T1000 (cell line): Measurements from ENCODE around the gene KRTAP10-12.

ENCODE experiments used
- DNase-seq: peaks from one replicate; lab custom pipeline; 2025; ENCODE audit warnings: mixed read lengths; lab: John Stamatoyannopoulos, UW

KRTAP10-12 gene

DNA sequence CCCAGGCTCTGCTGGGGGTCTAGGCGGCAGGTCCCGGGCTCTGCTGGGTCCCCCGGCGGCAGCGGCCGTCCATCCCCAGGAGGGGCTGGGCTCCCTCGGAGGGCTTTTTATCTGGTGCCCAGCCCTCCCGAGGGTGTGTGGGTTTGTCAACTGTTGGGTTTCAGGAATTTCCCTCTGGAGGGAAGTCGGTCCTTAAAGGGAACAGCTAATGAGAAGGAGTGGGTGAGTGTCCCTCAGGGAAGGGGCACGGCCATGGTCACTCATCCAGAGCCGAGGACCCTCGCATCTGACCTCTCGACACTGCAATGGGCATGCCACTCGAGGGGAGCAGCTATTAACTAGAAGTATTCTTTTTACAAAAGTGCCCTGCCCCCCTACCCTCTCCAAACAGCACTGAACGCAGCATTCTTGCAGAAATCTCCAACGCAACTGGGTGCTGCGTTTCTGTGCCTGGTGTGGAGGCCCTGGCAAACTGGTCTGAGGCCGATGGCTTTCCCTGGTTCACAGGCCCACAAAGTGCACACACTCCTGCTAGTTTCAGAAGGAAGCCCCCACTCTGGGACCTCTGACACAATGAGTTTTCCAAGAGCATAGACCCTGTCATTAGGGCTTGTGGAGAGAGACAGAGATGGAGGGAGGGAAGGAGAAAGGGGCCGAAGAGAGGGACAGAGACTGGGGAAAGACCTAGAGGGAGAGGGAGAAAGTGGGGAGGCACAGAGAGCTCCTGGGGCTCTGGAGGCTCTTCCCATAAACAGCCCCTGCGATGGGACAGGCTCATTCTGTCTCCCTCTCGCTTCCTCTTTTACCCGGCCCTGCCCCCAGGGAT, 15.4 kb downstream of the KRTAP10-12 start:
- DNase-seq, result no peak

DNA sequence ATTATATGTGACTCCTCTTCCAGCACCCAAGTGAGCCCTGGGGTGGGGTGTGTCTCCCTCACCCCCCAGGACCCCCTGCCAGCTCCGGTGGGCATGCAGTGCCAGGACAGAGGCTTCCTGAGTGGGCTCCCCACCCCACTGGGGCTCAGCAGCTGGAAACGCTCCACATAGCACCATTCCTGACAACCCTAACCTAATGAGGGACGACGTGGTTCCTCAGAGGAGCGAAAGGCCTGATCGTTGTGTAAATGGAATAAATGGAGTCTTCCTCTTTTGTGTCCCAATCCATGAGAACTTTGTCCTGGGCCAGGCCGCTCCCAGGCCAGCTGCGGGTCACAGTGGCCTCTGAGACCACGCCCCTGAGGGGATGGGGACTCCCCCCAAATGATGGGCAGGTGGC, 16.2 kb downstream of the KRTAP10-12 start:
- no peak for DNase-seq

DNA sequence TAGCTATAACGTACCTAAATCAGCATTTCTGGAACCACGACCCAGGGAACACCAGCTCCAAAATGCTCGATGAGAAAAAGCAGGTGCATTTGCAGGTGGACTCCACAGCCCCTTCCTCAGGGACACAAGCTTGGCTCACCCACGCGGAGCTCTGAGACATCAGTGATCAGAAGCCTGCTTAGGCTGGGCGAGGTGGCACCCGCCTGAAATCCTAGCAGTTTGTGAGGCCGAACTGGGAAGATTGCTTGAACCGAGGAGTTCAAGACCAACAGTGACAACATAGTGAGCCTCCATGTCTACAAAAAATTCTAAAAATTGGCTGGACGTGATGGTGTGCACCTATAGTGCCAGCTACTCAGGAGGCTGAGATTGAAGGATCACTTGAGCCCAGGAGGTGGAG, 16.9 kb downstream of the KRTAP10-12 start:
- DNase-seq, result no peak

DNA sequence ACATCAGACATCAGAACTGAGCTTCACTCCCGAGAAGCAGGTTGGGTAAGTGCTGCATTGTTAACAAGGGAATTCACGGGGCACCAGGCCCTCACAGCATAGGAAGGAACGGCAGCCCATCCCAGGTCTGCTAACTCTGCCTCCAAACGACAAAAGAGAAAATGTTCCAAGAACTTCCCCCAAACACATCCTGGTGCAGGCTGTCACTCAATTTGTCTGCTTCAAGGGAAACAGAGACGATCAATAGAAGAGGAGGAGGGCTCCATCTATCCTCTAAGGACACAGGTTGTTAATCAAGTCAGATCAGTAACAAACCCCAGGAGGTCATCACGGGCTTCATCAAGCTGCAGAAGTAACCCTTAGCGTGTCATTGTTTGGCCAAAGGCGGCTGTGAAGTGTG, 17.9 kb downstream of the KRTAP10-12 start:
- no peak for DNase-seq

DNA sequence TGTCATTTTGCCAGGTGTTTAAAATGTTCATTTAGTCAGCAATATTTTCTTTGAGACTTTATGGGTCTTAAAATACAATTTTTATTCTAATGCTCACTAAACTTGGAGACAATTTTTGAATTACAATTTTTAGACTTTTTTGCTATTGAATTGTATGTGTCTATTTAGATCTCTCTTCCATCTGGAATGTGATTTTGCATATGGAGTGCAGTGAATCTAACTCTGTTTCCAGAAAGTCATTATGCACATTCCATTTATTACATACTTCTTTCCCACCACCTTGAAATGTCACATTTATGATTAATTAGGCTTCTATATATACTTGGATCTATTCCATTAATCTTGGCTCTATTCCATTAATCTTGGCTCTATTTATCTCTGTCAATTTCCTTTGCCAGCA, 20.0 kb downstream of the KRTAP10-12 start:
- no peak for DNase-seq

DNA sequence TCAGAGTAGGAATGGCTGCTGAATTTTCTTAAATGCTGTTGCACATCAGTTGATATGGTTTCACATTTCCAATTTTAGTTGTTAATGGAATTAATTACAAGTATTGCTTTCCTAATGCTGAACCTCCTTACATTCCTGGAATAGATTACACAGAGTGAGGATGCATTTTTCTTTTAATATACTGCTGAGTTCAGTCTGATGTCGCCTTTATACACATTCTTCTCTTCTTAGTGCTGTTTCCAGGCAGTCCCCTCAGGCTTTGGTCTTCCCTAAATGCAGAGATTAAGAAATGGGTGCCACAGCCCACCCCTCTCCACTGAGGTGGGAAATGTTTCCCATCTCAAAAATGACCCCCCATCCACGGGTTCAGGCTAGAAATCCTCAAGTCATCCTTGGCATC, 21.1 kb downstream of the KRTAP10-12 start:
- no peak for DNase-seq

DNA sequence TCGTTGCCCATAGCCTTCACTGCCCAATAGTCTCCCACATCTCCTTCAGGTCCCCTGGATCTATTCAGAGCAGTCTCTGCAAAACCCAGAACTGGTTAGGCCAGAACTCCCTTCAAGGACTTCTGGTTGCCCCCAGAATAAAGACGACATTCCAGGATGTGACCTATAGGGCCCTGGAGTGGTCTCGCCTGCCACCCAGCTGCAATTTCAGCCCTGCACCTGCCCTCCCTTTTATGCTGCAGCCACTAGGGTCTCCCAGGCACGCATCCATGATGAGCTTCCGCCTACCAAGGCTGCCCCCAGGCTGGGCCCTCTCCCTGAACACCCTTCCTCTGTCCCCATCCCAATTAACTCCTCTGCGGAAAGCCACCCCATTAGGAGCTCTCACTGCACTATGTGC, 21.6 kb downstream of the KRTAP10-12 start:
- no peak for DNase-seq

DNA sequence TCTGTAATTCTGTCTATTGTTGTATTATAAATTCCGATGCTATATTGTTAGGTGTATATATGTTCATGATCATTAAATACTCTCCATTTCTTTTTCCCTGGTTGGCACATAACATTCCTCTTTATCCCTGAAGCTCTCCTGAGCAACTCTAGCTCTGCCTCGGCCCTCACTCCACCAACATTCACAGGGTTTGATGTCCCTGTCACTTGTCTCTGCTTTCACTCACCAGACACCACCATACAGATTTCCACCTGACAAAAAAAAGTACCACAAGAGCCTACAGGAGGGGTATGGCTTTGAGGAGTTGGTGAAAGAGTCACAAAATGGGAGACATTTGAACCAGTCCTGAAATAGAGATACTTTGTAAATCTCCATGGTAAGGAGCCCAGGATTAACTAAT, 23.2 kb downstream of the KRTAP10-12 start:
- DNase-seq, result no peak

DNA sequence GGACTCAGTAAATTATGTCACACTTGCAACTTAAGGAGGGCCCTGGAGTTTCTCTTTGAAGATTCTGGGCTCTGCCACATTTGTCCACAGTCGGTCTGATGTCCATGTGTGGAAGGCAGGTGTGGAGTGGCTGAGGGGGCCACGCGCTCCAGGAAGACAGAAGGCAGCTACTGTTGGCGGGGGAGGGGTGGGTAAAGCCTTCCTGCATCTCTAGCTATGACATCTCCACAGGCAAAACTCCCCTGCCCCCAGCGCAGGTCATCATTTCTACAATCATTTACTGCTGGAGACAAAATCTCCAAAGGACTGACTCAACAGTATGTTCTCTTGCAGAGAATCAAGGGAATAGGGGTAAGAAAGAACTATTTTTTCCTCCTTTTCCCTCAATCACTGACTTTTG, 25.8 kb downstream of the KRTAP10-12 start:
- DNase-seq, result no peak

DNA sequence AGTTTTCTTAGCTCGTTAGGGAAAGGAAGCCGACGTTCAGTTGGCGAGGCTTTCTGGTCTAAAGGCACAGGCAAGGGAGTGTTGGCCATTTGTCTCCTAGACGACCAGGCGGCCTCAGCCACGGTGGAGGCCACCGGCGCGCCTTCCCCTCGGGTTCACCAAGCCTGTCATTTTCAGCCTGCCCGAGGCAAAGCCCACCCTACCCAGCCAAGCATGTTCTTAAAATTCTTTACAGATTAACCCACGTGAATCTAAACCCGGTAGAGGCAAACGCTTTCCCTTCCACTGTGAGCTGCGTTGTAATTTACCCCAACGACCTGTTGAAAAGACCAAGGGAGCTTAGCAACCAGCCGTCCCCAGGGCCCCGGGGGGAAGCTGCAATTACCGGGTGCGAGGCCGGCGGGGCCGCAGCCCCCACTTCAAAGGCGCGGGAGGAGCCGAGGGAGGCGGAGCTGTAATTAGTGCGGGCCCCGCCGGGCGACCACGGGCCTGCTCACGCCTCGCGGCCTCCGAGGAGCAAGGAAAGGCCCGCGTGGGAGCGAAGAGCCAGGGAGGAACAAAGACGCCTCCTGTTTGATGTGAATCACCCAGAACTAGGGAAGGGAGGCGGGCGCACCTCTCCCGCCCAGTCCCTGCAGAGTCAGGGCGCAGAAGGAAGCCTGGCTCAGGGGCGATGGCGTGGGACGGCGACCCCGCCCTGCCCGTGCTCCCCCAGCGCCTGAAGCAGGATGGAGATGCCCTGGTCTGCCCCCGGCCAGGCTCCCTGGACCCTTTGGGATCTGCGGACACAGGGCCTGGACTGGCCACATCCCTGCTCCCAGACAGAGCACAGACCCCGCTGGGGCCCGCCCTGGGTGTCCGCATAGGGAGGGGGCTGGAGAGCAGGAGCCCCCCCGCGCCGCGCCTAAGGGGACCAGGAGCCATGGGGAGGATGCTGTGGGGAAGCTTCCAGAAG, 26.5 kb downstream of the KRTAP10-12 start:
- DNase-seq, result no peak

DNA sequence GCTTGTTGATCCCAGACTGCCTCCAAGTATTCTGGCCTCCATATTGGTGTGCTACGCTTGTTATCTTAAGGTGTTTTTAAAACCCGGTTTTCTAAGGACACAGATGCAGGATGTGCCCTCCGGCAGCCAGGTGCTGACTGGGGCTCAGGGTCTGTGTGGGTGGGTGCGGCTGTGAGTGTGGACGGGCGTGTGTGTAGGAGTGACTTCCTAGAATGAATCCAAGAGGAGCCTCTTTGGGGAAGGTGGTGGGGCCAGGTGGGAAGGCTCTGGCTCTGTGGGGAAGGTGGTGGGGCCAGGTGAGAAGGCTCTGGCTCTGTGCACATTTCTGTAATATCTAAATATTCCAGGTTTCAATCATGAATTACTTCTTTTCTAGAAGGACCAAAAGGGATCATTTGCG, 27.2 kb downstream of the KRTAP10-12 start:
- no peak for DNase-seq

DNA sequence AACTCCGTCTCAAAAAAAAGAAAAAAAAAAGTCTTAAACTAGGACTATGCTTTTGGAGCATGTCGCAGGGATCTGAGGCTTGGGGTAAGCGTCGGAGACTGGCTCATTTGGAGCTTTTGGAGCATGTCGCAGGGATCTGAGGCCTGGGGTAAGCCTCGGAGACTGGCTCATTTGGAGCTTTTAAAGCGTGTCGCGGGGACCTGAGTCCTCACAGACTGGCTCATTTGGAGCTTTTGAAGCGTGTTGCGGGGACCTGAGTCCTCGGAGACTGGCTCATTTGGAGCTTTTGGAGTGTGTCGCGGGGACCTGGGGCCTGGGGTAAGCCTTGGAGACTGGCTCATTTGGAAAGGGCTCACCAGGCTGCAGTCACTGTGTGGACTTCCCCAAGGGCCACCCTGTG, 28.0 kb downstream of the KRTAP10-12 start:
- DNase-seq, result no peak

DNA sequence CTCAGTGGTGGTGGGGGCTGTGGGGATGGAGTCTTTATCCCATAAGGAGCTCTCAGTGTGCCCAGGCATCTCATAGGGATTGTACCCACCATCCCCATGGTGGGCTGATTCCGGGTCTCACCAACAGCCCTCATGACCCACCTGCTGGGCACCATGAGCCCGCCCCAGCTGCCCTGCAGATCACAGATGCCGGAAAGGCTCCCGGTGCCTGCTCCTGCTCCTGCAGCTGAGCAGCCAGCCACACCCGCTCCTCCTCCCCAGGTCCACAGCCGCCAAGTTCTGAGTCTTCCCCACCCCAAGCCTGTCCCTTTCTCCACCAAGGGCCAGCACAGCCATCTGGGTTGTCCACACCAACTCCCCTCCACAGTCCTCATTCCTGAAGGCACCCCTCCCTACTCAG, 29.9 kb downstream of the KRTAP10-12 start:
- DNase-seq, result no peak

DNA sequence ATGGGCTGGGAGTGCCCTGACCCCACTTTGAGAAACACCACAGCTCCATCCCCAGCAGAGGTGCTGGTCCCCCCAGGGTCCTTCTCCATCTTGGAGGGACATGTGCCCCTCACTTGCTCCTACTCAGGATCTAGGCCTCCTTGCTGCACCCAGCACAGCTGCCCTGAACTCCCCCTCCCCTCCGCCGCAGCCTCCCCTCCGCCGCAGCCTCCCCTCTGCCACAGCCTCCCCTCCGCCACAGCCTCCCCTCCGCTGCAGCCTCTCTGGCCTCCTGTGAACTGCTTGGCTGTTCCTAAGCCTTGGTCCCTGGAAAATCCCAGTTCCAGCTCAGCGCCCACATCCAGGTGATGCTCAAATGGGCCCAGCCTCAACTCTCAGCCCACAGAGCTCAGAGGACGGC, 30.3 kb downstream of the KRTAP10-12 start:
- no peak for DNase-seq

DNA sequence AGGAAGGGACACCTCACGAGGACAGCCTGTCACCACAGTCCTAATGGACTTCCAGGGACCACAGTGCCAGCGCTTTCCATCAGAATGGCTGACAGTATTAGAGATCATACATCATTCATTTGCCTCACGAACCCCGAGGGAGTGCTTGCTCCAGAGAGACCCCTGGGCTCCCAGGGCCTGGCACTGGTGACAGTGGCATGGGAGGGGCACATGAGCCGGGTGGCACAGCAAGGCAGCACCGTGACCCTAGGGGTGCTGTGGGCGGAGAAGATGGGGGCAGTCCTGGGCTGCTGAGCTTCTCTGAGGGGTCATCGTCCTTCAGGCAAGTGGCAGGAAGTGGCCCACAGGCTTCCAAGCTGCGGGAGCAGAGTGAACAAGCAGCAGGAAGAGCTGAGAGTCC, 30.8 kb downstream of the KRTAP10-12 start:
- no peak for DNase-seq

DNA sequence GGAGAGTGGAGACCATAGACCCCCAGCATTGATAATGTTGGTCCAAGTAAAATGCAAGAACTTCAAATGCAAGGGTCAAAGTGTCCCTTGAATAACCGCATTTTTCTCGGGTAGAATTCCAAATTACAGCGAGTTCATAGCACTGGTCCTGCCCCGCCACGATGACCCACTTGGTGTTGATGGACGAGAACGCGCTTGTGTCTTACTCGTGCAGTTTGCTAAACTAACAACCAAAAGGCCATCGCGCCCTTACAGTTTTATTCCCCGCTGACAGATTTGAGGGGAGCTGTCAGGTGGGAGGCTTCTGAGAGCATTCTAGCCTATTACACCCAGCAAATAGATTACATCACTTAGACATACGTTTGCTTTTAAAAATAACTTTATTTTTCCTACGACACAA, 31.7 kb downstream of the KRTAP10-12 start:
- DNase-seq, result no peak

DNA sequence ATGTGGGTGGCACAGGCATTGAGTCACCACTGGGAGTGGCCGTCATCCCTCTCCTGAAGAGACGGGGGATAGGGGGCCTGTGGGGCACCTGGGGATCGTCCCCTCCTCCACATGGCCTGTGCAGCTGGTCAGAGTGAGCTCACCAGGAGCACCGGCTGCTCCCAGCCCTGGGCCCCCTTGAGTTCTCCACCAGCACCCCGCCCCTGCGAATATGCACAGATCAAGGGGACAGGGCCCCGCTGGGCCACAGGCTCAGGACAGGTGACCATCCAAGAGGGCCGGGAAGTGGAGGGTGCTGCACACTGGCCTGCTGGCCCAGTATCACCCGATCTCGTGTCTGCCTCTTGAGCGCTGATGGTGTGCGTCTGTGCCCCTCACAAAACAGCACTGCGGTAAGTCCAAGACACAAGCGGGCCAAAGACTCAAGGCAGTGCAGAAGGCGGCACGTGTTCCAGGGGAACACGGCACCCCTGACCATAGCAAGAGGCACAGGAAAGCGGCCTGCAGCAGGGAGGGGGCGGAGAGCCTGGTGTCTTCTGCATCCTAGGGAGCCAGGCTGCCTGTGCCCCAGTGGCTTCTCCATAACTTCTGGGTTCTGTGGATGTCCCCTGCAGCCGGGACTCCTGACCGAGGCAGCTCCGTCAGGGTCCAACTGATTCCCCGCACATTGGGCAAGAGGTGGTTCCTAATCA, 32.5 kb downstream of the KRTAP10-12 start:
- DNase-seq, result no peak

DNA sequence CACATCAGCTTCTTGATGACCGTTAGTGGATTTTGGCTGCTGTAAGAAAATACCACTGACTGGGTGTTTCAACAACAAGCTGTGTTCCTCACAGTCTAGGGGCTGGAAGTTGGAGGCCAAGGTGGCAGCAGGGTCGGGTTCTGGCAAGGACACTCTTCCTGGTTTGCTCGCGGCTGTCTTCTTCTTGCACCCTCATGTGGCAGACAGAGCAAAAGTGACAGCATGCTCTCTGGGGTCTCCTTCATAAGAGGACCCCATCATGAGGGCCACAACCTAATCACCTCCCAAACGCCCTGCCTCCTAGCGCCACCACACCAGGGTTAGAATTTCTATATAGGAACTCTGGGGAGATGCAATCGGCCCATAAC, 33.0 kb downstream of the KRTAP10-12 start:
- no peak for DNase-seq

DNA sequence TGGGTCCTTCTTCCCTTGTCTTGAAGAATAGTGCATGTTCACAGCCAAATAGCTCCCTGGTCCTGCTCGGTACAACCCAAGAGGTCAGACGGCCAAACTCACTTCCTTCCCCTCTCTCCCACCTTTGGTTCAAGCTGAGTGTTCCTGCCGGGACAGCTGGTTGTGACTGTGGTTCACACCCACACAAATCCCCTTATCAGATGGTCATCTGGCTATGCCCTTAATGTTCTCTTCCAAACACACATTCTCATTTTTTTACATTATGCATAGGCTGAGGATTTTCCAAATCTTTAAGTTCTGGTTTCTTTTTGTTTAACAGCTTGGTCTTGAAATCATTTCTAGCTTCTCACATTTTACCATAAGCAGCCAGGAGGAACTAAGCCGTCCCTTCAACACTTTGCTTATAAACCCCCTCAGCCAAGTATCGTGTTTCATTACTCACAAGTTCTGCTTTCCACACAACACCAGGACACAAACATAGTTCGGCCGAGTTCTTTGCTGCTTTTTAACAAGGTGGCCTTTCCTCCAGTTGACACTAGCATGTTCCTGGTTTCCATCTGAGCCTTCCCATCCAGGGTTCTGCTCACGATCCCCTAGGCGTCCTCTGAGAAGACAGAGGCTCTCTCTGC, 34.1 kb downstream of the KRTAP10-12 start:
- no peak for DNase-seq

DNA sequence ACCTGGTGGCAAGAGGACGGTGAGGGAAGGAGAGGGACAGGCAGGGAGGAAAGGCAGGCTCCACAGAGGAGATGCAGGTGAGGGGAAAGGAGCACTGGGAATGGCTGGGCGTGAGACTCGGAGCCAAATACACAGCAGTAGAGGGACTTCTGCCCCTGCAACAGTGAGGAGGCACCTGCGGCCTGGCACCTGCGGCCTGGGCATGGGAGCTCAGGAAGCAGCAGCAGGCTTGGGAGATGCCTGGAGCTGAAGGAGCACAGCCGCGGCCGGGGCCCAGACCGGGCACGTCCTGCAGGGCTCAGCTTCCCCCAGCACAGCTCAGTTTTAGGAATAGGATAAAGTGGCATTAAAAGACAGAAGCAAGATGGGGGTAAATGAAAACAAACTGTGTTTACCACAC, 35.3 kb downstream of the KRTAP10-12 start:
- DNase-seq, result no peak

DNA sequence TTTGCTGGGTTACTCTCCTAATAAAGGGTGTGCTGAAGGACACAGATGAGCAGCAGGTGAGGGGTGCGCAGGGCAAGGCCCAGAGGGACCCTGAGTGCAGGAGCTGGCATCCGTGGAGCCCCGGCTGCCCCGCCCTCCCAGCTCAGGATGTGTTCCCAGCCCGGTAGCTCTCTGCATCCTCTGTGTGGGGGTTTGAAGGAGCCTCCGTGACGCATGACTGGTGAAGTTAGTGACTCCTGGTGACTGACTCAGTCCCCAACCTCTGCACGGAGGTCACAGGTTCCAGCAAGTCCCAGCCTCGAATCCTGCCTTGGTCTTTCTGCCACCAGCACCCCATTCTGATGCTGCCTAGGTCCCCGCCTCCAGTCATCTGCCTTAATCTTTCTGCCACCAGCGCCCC, 36.0 kb downstream of the KRTAP10-12 start:
- DNase-seq, result no peak
